Stomach (tissue), 9 donors: ENCODE measurements around the gene VIPR2. TPM values are rescaled to one million over a fixed set of nuclear protein-coding genes. Genes with fewer than 3 reads are reported as not detected.

Source experiments
- DNase-seq, 2 donors: peaks; one replicate each; pipeline versions ENCODE4 v3.0.0 to v3.0.0-alpha.2; 2013 to 2019
- H3K27ac ChIP-seq, 5 donors: fragments of 200-600 bp in 4 of 5; sonication (generic) in 4 of 5; one replicate each; pipeline ENCODE4 v1.5.1; 2013 to 2019; ENCODE audit warnings: mild to moderate bottlenecking in 1 of 5, moderate library complexity in 1 of 5
- H3K27me3 ChIP-seq, 3 donors: fragments of 200-600 bp; sonication (generic); one replicate each; pipeline ENCODE4 v1.5.1; 2017 to 2019; ENCODE audit warnings: mixed run types in 1 of 3
- H3K36me3 ChIP-seq, 4 donors: fragments of 200-600 bp; sonication (generic); 1 replicate in 3 of 4; 2 replicates in 1 of 4; pipeline ENCODE4 v1.5.1; 2016 to 2019
- H3K4me1 ChIP-seq, 4 donors: fragments of 200-600 bp; sonication (generic); one replicate each; pipeline ENCODE4 v1.5.1; 2016 to 2019
- H3K4me3 ChIP-seq, 4 donors: fragments of 200-600 bp; sonication (generic) in 3 of 4; one replicate each; pipeline ENCODE4 v1.5.1; 2016 to 2019; ENCODE audit warnings: mild to moderate bottlenecking in 1 of 4
- H3K9me3 ChIP-seq, 4 donors: fragments of 200-600 bp; sonication (generic); one replicate each; pipeline ENCODE4 v1.5.1; 2016 to 2019
- EP300 ChIP-seq: sonication (generic); formaldehyde crosslinking; IDR thresholded peaks from one replicate; pipeline ENCODE4 v1.6.1; 2017; ENCODE audit warnings: antibody characterized with exemption
- POLR2A ChIP-seq, 4 donors: fragments of 450-650 bp; IDR thresholded peaks; one replicate each; pipeline ENCODE4 v1.6.1; 2016; ENCODE audit warnings: antibody characterized with exemption in 4 of 4, control low read depth in 2 of 4, mild to moderate bottlenecking in 1 of 4, moderate library complexity in 1 of 4
- POLR2AphosphoS5 ChIP-seq, 3 donors: sonication (generic); formaldehyde crosslinking; IDR thresholded peaks; one replicate each; pipeline ENCODE4 v1.6.1; 2016; ENCODE audit warnings: antibody characterized with exemption in 3 of 3
- WGBS, 5 donors: extraction: QIAGEN DNeasy Blood & Tissue Kit in 3 of 5; methylation state at CpG; one replicate each; pipeline versions ENCODE4 v1.1.5 to v1.1.7; 2013 to 2018; 5-methylcytosine and 5-hydroxymethylcytosine counted together
- intact Hi-C: fragments of 100-400 bp; cut with DNase I; formaldehyde crosslinking; loops from one replicate; pipeline ENCODE4 v1.15.1; 2023; ENCODE audit warnings: low total_unique reads
- polyA plus RNA-seq, 3 donors: library from polyadenylated mRNA; stranded (reverse); fragments of 200-250 nt; gene quantifications; one replicate each; pipeline ENCODE4 v1.2.3, GENCODE V29; 2013
- total RNA-seq, 5 donors: library from RNA; depleted of rRNA; stranded (reverse); fragments of >200 nt; gene quantifications; one replicate each; pipeline versions ENCODE4 v1.1.0 to v1.2.3, GENCODE V29; 2014 to 2016
- TF ChIP-seq, protein P1 (sequence below), 7 experiments: fragments of 450-650 bp in 4 of 7; fragments of 200-600 bp in 3 of 7; sonication (generic) in 3 of 7; IDR thresholded peaks; one replicate each; pipeline ENCODE4 v1.5.1; 2016 to 2019; ENCODE audit warnings: antibody characterized with exemption in 7 of 7, control low read depth in 2 of 7, mild to moderate bottlenecking in 1 of 7
- donor health status: healthy with polysubstance abuse.
- donor health status: Bipolar disorder and iron deficiency.
- donor health status: healthy.

Gene VIPR2
- total and polyA plus RNA-seq, 8 donors, result 1.2 to 25.4 (median 4.6) TPM

DNA sequence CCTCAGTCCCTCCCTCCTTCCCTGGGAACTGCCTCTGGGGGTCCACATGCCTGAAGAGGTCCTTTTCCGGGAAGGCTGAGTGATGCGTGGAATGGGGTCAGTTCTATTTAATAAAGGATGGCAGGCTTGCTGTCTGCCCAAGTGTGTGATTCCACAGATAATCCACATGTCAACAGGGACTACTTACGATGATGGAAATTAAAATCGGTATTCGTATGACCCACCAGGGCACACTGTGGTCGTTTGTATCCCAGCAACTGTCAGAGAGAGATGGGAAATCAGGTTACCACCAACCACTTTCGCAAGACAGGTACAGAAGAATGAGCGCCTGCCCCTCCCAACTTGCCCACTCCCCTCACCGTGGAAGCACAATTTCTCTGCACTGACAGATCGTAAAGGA, 110.3 kb downstream of the VIPR2 start:
- 75 to 81% (median 77%) methylated on average over 10 of the region's 10 CpGs for WGBS, 5 donors

DNA sequence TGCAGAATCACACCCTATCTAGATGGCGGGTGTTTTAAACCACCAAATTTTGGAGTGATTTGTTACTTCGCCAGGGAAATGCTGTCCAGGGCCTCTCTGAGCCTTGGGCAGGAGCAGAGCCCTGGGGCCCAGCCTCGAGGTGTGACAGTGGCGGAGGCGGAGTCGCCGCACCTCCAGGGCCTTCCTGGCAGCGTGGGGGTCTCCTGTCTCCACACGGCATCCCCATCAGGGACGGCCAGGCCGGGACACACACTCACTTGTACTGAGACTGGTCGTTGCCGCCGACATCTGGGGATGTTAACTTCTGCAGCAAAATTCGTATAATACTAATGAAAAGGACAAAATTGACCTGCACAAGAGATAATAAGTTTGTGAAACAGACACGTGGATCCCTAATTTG, 110.7 kb downstream of the VIPR2 start:
- TF ChIP-seq POLR2A (IDR thresholded peaks at IDR 0.05), result no peak
- TF ChIP-seq POLR2AphosphoS5 (IDR thresholded peaks at IDR 0.05), result no peak
- no peak for TF ChIP-seq EP300
- TF ChIP-seq, protein P1, sequence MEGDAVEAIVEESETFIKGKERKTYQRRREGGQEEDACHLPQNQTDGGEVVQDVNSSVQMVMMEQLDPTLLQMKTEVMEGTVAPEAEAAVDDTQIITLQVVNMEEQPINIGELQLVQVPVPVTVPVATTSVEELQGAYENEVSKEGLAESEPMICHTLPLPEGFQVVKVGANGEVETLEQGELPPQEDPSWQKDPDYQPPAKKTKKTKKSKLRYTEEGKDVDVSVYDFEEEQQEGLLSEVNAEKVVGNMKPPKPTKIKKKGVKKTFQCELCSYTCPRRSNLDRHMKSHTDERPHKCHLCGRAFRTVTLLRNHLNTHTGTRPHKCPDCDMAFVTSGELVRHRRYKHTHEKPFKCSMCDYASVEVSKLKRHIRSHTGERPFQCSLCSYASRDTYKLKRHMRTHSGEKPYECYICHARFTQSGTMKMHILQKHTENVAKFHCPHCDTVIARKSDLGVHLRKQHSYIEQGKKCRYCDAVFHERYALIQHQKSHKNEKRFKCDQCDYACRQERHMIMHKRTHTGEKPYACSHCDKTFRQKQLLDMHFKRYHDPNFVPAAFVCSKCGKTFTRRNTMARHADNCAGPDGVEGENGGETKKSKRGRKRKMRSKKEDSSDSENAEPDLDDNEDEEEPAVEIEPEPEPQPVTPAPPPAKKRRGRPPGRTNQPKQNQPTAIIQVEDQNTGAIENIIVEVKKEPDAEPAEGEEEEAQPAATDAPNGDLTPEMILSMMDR (IDR thresholded peaks at IDR 0.05), result no peak
- no peak overlapping the region for H3K4me3 ChIP-seq
- DNase-seq, result peak in 1 of 2 donors; percentile 20
- H3K4me1 ChIP-seq, result peaks cover 0 to 39% (median 32%) of the 10 kb centered on the region in 4 donors
- peaks cover 0 to 18% (median 6%) of the 10 kb centered on the region in 3 donors for H3K27me3 ChIP-seq
- intact Hi-C loops, result no loop called here
- peaks cover 0 to 14% (median 3%) of the 10 kb centered on the region in 4 donors for H3K36me3 ChIP-seq
- WGBS, 5 donors, result 83 to 88% (median 85%) methylated on average over 16 of the region's 16 CpGs
- H3K9me3 ChIP-seq, result no peaks in the 10 kb centered on the region
- H3K27ac ChIP-seq, result peak overlapping the region in 1 of 5 donors; percentile 9

More for the DNA sequence above, 110.3 kb downstream of the VIPR2 start:
- TF ChIP-seq, protein P1 (IDR thresholded peaks at IDR 0.05), result no peak
- H3K9me3 ChIP-seq, result no peaks in the 10 kb centered on the region
- peaks cover 0 to 39% (median 33%) of the 10 kb centered on the region in 4 donors for H3K4me1 ChIP-seq
- intact Hi-C loops, result no loop called here
- H3K27ac ChIP-seq, result no peak overlapping the region
- no peak overlapping the region for H3K4me3 ChIP-seq
- DNase-seq, result peak in 1 of 2 donors; percentile 5
- peaks cover 0 to 14% (median 3%) of the 10 kb centered on the region in 4 donors for H3K36me3 ChIP-seq
- peaks cover 0 to 14% (median 6%) of the 10 kb centered on the region in 3 donors for H3K27me3 ChIP-seq

DNA sequence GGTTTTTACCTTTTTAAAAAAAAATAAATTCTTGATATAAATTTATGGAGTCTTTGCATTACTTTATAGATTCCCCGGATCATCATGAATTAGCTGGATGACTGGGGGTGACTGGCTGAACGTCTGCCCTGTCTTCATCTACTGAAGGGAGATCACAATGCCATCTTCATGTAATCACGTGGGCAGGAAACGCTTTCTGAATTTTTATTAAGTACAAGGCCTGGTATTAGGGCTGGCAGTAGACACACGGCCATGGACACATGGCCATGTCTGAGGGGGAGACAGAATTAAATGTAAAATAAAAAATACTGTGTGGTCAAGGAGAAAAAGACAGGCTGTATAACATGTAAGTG, 111.2 kb downstream of the VIPR2 start:
- DNase-seq, result peak in 1 of 2 donors; percentile 10
- no peak overlapping the region for H3K4me3 ChIP-seq
- H3K27ac ChIP-seq, result no peak overlapping the region
- TF ChIP-seq POLR2A (IDR thresholded peaks at IDR 0.05) (no peak), EP300 (no peak)
- TF ChIP-seq, protein P1 (IDR thresholded peaks at IDR 0.05), result no peak
- H3K4me1 ChIP-seq, result peaks cover 0 to 39% (median 30%) of the 10 kb centered on the region in 4 donors
- no peaks in the 10 kb centered on the region for H3K9me3 ChIP-seq
- 85 to 92% (median 89%) methylated on average over 5 of the region's 5 CpGs for WGBS, 5 donors
- peaks cover 0 to 23% (median 6%) of the 10 kb centered on the region in 3 donors for H3K27me3 ChIP-seq
- intact Hi-C loops, result no loop called here
- peaks cover 0 to 14% (median 3%) of the 10 kb centered on the region in 4 donors for H3K36me3 ChIP-seq

DNA sequence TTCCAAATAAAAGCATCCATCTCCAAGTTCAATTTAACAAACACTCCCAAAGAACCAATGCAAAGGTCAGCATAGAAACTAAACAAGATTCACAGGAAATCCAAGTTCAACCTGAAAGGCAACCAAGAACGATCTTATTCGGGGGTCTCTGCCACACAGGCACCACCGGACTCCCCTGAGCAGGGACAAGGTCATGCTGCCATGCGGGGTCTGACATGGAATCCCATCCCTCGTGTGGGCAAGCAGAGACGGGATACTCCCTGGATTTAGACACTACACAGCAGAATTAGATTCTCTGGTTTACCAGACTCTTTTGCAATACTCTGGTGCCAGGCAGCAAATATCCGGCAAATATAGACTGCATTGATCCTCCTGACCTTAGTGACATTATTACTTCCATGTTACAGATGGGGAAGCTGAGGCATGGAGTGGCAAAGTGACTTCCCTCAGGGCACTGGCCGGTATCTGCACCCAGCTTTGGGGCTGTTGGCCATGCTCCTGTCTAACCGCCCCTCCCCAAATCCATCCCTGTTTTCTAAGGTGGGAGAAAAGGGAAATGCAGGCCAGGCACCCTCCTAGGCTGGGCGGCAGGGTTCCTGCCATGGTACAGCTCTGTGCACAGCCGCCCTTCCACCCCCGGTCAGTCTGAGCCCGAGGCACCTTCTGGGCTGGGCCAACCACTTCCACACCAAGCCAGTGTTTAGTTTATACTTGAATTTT, 111.8 kb downstream of the VIPR2 start:
- Histone ChIP-seq H3K27ac (peak overlapping the region in 4 of 5 donors; percentile 21 to 85 (median 78)), H3K36me3 (peaks cover 0 to 14% (median 3%) of the 10 kb centered on the region in 4 donors), H3K4me1 (peaks cover 0 to 42% (median 31%) of the 10 kb centered on the region in 4 donors), H3K27me3 (peaks cover 0 to 23% (median 6%) of the 10 kb centered on the region in 3 donors), H3K4me3 (no peak overlapping the region), H3K9me3 (no peaks in the 10 kb centered on the region)
- TF ChIP-seq POLR2A (IDR thresholded peaks at IDR 0.05), result no peak
- TF ChIP-seq POLR2AphosphoS5 (IDR thresholded peaks at IDR 0.05), result no peak
- TF ChIP-seq, protein P1 (IDR thresholded peaks at IDR 0.05), result no peak
- no peak for TF ChIP-seq EP300
- intact Hi-C loops, result no loop called here
- DNase-seq, result peak in 1 of 2 donors; percentile 8
- 76 to 86% (median 83%) methylated on average over 13 of the region's 13 CpGs for WGBS, 5 donors
